GM12874 (cell line): ENCODE results near the gene TLR2.

Source experiments
- TF ChIP-seq, protein P1 (sequence below): IDR thresholded peaks from 2 replicates; pipeline ENCODE4 v1.5.1; 2011; ENCODE audit warnings: low read depth, mild to moderate bottlenecking, control low read depth, low read length, moderate library complexity; ENCODE audit not compliant: insufficient read depth

Gene TLR2

DNA sequence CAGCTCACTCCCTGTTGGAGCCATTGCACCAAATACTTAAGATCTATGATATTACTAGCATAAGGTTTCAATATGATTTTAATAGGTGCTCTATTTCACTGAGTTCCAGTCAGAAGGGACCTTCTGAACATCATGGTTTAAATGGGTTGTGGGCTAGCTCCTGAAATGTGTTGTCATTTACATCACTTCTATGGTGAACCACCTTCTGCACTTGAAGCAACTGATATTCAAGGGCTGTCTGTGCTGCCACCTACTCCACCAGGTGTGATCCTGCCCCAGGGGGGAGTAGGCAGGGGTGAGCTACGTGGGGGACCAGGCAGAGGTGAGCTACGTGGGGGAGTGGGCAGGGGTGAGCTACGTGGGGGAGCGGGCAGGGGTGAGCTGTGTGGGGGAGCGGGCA lies 40.5 kb downstream of the TLR2 start:
- TF ChIP-seq, protein P1, sequence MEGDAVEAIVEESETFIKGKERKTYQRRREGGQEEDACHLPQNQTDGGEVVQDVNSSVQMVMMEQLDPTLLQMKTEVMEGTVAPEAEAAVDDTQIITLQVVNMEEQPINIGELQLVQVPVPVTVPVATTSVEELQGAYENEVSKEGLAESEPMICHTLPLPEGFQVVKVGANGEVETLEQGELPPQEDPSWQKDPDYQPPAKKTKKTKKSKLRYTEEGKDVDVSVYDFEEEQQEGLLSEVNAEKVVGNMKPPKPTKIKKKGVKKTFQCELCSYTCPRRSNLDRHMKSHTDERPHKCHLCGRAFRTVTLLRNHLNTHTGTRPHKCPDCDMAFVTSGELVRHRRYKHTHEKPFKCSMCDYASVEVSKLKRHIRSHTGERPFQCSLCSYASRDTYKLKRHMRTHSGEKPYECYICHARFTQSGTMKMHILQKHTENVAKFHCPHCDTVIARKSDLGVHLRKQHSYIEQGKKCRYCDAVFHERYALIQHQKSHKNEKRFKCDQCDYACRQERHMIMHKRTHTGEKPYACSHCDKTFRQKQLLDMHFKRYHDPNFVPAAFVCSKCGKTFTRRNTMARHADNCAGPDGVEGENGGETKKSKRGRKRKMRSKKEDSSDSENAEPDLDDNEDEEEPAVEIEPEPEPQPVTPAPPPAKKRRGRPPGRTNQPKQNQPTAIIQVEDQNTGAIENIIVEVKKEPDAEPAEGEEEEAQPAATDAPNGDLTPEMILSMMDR, result no peak

DNA sequence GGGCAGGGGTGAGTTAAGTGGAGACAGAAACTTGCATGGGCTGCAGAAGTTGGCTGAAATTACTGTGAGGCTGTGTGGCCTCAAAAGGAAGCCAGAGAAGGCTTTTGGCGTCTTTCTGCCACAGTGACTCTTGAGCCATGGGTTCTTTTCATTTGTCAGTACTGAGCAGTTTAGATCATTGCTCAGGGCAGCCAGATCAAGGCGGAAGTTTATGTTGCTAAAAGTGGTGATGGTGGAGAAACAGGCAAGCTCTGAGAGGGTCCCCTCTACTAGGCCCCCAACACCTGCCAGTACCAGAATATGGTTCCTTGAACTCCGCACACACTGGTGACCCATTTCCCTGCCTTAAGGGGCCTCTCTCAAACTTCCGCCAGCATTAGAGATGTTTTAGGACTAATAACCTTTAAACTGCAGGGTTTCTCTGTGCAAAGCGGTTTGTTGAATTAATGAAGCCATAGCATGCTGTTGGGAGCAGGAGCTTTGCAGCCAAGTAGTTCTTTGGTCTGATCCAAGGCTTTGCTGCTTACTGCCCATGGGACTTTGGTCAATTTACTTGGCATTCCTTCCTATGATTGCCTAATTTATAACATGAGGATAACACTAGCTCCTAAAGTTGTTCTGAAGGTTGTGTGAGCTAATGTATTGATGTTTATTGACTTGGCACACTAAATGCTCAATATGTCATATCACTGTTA lies 41.2 kb downstream of the TLR2 start:
- TF ChIP-seq, protein P1, result no peak

DNA sequence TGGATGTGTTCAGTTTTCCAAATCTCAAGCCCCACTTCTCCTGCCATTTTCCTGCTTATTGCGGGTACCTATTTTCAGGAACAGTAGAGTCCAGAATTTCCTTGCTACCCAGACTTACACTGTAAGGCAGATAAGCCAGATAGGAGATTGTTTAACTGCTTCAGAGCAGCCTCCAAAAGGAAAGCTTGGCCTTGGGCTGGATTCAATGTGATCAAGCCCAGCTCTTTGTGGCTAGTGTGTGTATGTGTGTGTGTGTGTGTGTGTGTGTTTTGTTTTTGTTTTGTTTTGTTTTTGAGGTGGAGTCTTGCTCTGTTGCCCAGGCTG lies 41.7 kb downstream of the TLR2 start:
- TF ChIP-seq, protein P1, result no peak

DNA sequence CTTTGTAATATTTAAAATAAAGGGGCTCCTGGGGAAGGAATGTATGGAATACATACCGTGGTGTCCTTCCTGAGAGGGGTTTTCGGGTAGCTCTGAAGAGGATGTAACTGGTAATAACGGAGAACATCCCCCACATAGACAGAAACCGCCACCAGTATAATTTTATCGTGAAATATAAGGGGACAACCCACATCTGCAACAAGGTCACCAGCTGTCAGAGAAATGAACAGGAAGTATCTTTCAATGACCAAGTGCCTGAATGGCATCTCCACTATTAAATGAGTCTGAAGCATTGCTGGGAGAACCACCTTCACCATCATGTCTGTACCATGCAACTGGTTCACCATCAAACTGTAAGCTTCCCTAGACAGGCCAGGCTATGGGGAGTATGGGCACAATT lies 44.1 kb downstream of the TLR2 start:
- TF ChIP-seq, protein P1, result no peak

DNA sequence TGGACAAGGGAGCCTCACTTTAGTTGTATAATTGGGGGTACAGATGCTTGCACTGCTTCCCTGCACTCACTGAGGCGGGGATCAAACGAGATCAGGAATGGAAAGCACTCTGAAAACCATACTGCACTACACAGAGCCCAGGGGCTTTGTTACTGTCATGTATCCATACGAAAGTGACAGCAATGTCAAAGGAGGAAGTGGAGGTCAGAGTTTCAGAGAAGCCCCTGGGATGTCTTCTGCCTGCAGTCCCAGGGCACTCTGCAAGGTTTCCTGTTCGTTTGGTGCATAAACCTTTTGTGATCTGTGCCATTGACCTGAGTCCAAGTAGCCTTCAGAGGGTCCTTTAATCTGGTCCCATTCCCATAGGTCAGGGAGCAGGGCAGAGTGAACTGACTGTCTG lies 44.6 kb downstream of the TLR2 start:
- TF ChIP-seq, protein P1, result no peak

DNA sequence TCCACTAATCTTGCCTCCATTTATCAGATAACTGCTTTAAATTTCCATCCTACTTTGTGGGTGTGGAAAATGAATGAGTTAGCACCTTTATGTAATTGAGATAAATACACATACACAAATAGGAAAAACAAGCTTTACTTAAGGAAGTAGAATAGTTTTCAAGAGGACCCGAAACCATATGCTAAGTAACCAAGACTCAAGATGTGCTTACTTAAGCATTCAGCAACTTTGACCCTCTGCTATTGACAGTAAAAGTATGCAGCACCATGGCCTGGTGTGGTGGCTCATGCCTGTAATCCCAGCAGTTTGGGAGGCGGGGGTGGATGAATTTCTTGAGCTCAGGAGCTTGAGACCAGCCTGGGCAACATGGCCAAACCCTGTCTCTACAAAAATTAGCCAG lies 45.8 kb downstream of the TLR2 start:
- TF ChIP-seq, protein P1, result no peak

DNA sequence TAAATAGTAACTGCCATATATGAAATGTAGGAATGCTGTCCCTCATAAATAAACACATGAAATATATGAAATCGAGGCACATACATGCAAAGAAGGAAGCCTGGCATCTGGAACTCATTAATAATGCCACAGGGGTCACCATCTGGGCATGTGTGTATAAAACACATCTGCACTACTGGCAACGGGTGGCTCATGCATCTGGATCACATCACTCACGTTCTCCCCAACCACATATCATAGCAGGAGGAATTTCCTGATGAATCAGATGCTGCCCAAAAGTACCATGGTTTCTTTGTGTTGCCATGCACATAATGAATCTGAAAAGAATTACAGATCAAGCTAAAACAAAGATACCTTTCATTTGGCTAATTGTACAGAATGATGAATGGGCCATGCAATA lies 47.2 kb downstream of the TLR2 start:
- TF ChIP-seq, protein P1, result no peak
